ENCODE results near the gene ATP6V0A4. TPM values are rescaled to one million over a fixed set of nuclear protein-coding genes. Genes with fewer than 3 reads are reported as not detected.
"Not testable (repeated sequence)": the region's sequence is repeated elsewhere in the genome, so short reads cannot be mapped to it uniquely, and the experiment has no call there.

ATP6V0A4 gene
- total RNA-seq, 1 donor from 2014 or later, result not detected

GRCh38 chr7:138816650-138817049 is 18.7 kb upstream of the ATP6V0A4 start:
- Histone ChIP-seq H3K9me3 (replicated peaks) (no peaks in the 10 kb centered on the region), H3K27me3 (ENCODE audit: low read depth) (no peaks in the 10 kb centered on the region), H3K27ac (replicated peaks) (no peak overlapping the region), H3K36me3 (no peaks in the 10 kb centered on the region), H3K4me1 (no peaks in the 10 kb centered on the region), H3K4me3 (no peak overlapping the region)
- intact Hi-C loops (cut with micrococcal nuclease), result no loop called here
- TF ChIP-seq, protein P1, sequence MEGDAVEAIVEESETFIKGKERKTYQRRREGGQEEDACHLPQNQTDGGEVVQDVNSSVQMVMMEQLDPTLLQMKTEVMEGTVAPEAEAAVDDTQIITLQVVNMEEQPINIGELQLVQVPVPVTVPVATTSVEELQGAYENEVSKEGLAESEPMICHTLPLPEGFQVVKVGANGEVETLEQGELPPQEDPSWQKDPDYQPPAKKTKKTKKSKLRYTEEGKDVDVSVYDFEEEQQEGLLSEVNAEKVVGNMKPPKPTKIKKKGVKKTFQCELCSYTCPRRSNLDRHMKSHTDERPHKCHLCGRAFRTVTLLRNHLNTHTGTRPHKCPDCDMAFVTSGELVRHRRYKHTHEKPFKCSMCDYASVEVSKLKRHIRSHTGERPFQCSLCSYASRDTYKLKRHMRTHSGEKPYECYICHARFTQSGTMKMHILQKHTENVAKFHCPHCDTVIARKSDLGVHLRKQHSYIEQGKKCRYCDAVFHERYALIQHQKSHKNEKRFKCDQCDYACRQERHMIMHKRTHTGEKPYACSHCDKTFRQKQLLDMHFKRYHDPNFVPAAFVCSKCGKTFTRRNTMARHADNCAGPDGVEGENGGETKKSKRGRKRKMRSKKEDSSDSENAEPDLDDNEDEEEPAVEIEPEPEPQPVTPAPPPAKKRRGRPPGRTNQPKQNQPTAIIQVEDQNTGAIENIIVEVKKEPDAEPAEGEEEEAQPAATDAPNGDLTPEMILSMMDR (IDR thresholded peaks at IDR 0.05; ENCODE audit: borderline replicate concordance), result no peak
- DNase-seq, result no peak

GRCh38 chr7:138814816-138815332 is 16.9 kb upstream of the ATP6V0A4 start:
- Histone ChIP-seq H3K27me3 (ENCODE audit: low read depth) (no peaks in the 10 kb centered on the region), H3K4me3 (no peak overlapping the region), H3K27ac (replicated peaks) (no peak overlapping the region), H3K9me3 (replicated peaks) (no peaks in the 10 kb centered on the region), H3K36me3 (no peaks in the 10 kb centered on the region), H3K4me1 (no peaks in the 10 kb centered on the region)
- no peak for DNase-seq
- TF ChIP-seq, protein P1 (IDR thresholded peaks at IDR 0.05; ENCODE audit: borderline replicate concordance), result no peak
- intact Hi-C loops (cut with micrococcal nuclease), result no loop called here

DNA sequence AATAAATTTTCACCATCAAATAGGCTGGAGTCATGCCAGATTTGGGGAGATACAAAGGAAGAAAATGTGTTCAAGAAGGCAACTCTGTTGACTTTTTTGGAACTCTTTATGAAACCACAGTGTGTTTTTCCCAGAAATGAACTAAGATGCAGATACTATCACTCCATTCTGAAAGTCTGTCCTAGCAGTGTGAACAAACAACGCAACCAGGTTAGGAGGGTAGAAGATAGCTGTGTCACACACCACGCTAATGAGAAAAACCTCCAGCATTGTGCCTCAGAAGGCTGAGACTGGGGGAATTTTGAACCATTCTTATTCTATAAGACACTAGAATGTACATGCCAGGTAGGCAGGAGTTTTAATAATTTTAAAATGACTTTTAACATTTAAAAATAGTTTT is 15.9 kb upstream of the ATP6V0A4 start:
- intact Hi-C loops (cut with micrococcal nuclease), result no loop called here
- no peak for DNase-seq
- Histone ChIP-seq H3K4me3 (no peak overlapping the region), H3K4me1 (no peaks in the 10 kb centered on the region), H3K9me3 (replicated peaks) (no peaks in the 10 kb centered on the region), H3K27ac (replicated peaks) (no peak overlapping the region), H3K27me3 (ENCODE audit: low read depth) (no peaks in the 10 kb centered on the region), H3K36me3 (no peaks in the 10 kb centered on the region)
- TF ChIP-seq, protein P1 (IDR thresholded peaks at IDR 0.05; ENCODE audit: borderline replicate concordance), result no peak

- H3K36me3 ChIP-seq; H3K4me1 ChIP-seq; H3K4me3 ChIP-seq; intact Hi-C loops (cut with micrococcal nuclease); DNase-seq; H3K27ac ChIP-seq (replicated peaks); H3K9me3 ChIP-seq (replicated peaks); H3K27me3 ChIP-seq (ENCODE audit: low read depth): not testable (repeated sequence)
These were observed 13.3 kb upstream of the ATP6V0A4 start for GRCh38 chr7:138811327-138811726.

- no peaks in the 10 kb centered on the region for H3K9me3 ChIP-seq (replicated peaks)
- peaks cover under 1% of the 10 kb centered on the region for H3K27me3 ChIP-seq (ENCODE audit: low read depth)
- no peak overlapping the region for H3K4me3 ChIP-seq
- DNase-seq, result no peak
- TF ChIP-seq, protein P1 (IDR thresholded peaks at IDR 0.05; ENCODE audit: borderline replicate concordance), result no peak
- no peak overlapping the region for H3K27ac ChIP-seq (replicated peaks)
- intact Hi-C loops (cut with micrococcal nuclease), result no loop called here
- H3K36me3 ChIP-seq, result no peaks in the 10 kb centered on the region
- H3K4me1 ChIP-seq, result no peaks in the 10 kb centered on the region
These were observed 11.3 kb upstream of the ATP6V0A4 start for GRCh38 chr7:138809346-138809745.

- Histone ChIP-seq H3K4me1 (no peaks in the 10 kb centered on the region), H3K4me3 (no peak overlapping the region), H3K27ac (replicated peaks) (no peak overlapping the region), H3K9me3 (replicated peaks) (no peaks in the 10 kb centered on the region), H3K36me3 (no peaks in the 10 kb centered on the region), H3K27me3 (ENCODE audit: low read depth) (peaks cover 12% of the 10 kb centered on the region)
- TF ChIP-seq, protein P1 (IDR thresholded peaks at IDR 0.05; ENCODE audit: borderline replicate concordance), result no peak
- intact Hi-C loops (cut with micrococcal nuclease), result no loop called here
- no peak for DNase-seq
These were observed 6.6 kb upstream of the ATP6V0A4 start for GRCh38 chr7:138804618-138805017.
